LNCAP (cell line): ENCODE measurements around the gene SKAP2.

Source experiments
- CTCF ChIP-seq: fragments of 450-650 bp; IDR thresholded peaks from 2 replicates; pipeline ENCODE4 v1.5.1; 2017; ENCODE audit warnings: mild to moderate bottlenecking

SKAP2 gene

GRCh38 chr7:26841003-26841739, 23.2 kb downstream of the SKAP2 start:
- no peak for TF ChIP-seq CTCF

- no peak for TF ChIP-seq CTCF
These were observed 49.0 kb downstream of the SKAP2 start for GRCh38 chr7:26815426-26815825.

- no peak for TF ChIP-seq CTCF
These were observed 51.0 kb downstream of the SKAP2 start for GRCh38 chr7:26813432-26813831.

GRCh38 chr7:26794541-26794940, 69.8 kb downstream of the SKAP2 start:
- no peak for TF ChIP-seq CTCF

DNA sequence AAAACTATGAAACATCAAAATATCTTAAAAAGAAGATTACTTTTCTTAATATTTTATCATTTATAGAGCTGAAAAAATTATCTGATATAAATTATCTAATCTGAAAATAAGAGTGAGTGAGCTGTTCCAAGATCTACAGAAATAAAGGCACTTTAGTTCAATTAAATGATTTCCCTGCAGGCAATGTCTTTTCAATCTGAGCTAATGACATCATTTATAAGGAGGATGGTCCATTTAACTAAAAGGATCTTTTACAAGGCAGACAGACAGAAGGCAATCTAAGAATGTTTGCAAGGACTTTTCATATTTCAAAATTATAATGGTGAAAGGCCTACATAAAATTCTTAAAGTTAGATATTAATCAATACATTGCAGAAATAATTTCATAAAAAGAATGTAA, 71.8 kb downstream of the SKAP2 start:
- TF ChIP-seq CTCF, result no peak

GRCh38 chr7:26792006-26792405, 72.4 kb downstream of the SKAP2 start:
- TF ChIP-seq CTCF, result no peak

GRCh38 chr7:26789481-26790184, 74.8 kb downstream of the SKAP2 start:
- no peak for TF ChIP-seq CTCF
